Stimulated activated CD8-positive, alpha-beta memory T cell treated with anti-CD3 and anti-CD28 coated beads, Interleukin-12 subunit alpha, Interleukin-12 subunit beta, amount 100 ng/mL, for 4 hours (primary cell): Measurements from ENCODE around the gene CHFR.
"Not testable (repeated sequence)": the region's sequence is repeated elsewhere in the genome, so short reads cannot be mapped to it uniquely, and the experiment has no call there.

Experiments used
- DNase-seq: peaks from one replicate; pipeline ENCODE4 v3.0.0-alpha.2; 2020; ENCODE audit warnings: low read depth

The CHFR gene

GRCh38 chr12:132809391-132809790, 78.0 kb downstream of the CHFR start:
- not testable (repeated sequence) for DNase-seq

DNA sequence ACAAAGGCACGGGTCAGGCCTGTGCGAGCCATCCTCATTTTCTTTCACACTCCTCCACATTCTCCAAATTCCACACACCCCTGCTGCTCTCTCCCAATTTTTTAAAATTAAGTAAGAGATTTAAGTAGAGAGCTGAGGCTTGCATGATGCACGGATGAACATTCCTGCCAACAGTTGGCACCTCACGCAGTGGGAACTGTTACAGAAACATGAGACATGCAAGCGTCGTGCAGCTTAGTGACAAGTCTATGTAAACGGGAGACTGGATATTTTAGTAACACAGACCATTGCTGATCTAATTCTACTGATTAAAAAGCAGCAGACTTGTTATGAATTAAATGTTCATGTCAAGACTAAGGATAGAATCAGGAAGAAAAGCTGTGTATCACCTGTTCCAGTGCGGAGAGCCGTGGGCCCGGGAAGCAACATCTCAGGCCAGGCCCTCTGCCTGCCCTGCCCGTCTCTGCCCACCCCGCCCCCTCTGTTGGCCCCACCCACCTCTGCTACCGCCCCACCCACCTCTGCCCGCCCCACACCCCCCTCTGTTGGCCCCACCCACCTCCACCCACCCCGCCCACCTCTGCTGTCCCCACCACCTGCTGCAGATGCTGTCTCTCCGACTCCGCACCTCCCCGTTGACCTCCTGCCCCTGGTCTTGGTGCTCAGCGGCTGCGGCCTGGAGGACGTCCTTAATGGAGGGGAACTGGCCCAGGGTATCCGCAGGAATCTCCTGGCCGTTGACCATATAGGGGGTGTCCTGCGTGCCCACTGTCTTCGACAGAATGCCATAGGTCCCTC, 79.9 kb downstream of the CHFR start:
- no peak for DNase-seq

DNA sequence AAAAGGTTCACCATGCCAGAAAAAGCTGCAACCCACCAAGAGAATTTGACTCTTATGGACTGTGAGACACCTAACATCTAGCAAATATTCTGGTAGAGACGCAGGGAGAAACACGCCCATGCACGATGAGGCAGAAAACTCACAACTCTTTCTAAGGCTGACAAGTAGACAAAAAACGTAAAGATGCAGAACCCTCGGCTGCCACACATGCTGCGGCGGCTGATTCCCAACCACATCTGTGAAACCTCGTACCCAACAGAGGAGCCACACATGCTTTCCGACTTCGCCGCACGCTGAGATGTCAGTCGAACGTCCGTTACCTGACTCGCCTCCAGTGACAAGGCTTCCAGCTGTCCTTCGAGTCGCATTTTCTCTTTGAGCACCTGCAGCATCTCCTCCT, 80.5 kb downstream of the CHFR start:
- DNase-seq: no peak

DNA sequence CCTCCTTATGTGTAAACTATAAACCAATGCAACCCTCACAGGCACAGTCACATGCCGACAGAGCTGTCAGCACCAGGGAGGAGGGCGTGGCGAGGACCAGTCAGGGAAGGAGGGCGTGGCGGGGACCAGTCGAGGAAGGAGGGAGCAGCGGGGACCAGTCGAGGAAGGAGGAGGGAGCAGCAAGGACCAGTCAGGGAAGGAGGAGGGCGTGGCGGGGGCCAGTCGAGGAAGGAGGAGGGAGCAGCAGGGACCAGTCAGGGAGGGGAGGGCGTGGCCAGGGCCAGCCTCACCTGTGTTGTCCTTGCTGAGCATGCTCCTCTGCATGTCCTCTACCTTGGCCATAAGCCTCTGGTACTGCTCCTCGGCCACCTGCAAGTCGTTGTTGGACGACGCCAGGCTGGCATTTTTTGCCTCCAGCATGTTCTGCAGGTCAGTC, 83.0 kb downstream of the CHFR start:
- no peak for DNase-seq

DNA sequence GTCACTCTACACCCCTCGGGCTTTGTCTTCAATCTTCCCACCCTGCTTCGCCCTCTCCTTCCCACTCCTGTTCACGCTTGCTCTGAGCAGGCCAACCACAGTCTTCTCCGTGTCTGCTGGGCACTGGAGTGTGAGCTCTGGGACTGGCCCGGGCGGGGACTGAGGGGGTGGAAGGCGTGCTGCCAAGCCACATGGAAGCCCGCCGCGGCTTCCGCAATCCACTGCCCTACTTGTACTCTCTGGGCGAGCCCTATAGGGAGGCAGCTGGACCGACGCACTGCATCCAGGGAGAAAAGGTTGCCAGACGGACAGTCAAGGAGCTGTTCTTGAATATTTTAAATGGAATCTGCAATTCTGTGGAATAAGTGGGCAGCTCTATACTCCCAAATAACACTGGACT, 83.5 kb downstream of the CHFR start:
- DNase-seq: no peak

GRCh38 chr12:132803125-132803524, 84.3 kb downstream of the CHFR start:
- DNase-seq: no peak

- no peak for DNase-seq
These were observed 85.7 kb downstream of the CHFR start for GRCh38 chr12:132801741-132802140.

- DNase-seq: no peak
These were observed 88.6 kb downstream of the CHFR start for GRCh38 chr12:132798836-132799235.

GRCh38 chr12:132797820-132798570, 89.4 kb downstream of the CHFR start:
- DNase-seq: no peak

- no peak for DNase-seq
These were observed 91.6 kb downstream of the CHFR start for GRCh38 chr12:132795847-132796246.

- not testable (repeated sequence) for DNase-seq
These were observed 95.5 kb downstream of the CHFR start for GRCh38 chr12:132791940-132792339.

- DNase-seq: no peak
These were observed 98.3 kb downstream of the CHFR start for GRCh38 chr12:132789099-132789471.

- no peak for DNase-seq
These were observed 98.9 kb downstream of the CHFR start for GRCh38 chr12:132788375-132789098.

DNA sequence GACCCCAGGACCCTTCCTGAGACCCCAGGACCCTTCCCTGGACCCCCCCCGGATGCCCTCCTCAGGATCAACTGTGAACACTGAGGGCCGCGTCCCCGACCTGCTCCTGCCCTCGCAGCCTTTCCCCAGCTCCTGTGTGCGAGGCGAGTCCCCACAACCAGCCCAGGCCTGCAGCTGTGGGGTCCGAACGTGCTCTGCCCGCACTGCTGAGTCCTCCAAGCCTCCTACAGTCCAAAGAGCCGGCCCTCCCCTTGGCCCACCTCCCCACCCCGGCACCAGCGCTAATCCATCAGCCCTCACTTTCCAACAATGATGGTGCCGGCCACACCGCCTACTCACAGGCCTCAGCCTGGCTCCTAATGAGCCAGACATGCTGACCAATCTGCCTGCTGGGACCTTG, 99.5 kb downstream of the CHFR start:
- no peak for DNase-seq

DNA sequence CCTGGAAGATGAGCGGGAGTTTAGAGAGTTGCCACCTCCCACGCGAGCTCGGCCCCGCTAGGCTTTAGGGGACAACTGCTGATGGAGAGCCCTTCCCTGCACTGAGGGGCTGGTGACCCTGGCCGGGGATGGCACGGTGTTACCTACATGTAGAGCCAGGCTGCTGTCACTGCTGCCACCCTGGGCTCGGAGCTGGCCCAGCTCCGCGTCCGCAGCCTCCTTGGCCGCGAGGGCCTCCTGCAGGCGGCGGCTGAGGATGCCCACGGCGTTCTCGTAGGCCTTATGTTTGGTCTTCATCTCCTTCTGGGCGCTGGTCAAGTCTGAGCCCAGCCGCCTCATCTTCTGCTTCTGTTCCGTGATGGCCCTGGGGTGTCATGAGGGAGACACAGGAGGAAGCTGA, 101.2 kb downstream of the CHFR start:
- DNase-seq: no peak

DNA sequence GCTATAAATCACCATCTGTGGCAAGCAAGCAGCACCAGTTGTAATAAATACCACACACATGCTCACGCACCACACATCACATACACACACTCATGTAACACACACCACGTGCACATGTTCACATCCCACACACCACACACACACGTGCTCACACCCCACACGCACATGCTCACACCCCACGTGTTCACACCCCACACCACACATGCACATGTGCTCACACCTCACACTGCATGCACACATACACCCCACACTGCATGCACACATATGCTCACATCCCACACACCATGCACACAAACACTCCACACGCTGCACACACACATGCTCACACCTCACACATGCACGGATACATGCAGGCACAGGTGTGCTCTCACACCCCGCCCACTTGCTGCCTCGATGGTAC, 102.8 kb downstream of the CHFR start:
- DNase-seq: no peak

DNA sequence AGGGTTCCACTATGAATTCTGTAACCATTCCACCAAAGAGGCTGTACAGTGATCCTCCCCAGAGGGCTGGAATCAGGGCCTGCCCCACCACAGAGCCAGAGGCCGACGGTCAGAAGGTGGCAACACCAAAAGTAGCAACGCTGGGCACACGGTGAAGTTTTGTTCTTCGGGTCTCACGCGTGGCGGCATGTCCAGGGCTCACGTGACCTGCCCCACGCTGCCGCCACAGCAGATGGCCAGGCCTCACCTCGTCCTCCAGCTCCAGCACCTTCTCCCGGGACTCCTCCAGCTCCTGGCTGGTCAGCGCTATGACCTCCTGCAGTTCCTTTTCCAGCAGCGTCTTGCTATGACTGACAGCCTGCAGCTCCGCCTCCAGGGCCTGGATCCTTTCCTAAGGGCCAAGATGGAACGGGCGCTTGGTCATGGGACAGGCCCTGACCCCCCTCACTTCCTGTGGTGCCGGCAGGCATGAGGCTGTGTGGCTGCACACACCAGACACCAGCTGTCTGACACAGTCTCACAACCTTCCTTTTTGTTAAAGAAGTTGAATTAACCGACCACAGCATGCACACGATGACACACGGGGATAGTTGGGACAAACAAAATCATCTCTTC, 103.4 kb downstream of the CHFR start:
- DNase-seq: no peak
